Body of pancreas (tissue), 4 donors: Measurements from ENCODE around the gene PRKAA1.

Experiments
- CTCF ChIP-seq, 7 experiments: fragments of 450-650 bp in 4 of 7; fragments of 200-600 bp in 3 of 7; sonication (generic) in 3 of 7; IDR thresholded peaks; one replicate each; pipeline ENCODE4 v1.5.1; 2016 to 2019; ENCODE audit warnings: antibody characterized with exemption in 7 of 7
- POLR2A ChIP-seq, 3 donors: fragments of 450-650 bp; IDR thresholded peaks; one replicate each; pipeline ENCODE4 v1.6.1; 2016; ENCODE audit warnings: antibody characterized with exemption in 3 of 3, mild to moderate bottlenecking in 2 of 3

GRCh38 chr5:40778133-40778532 lies 20.0 kb downstream of the PRKAA1 start:
- TF ChIP-seq CTCF (IDR thresholded peaks at IDR 0.05), result no peak
- no peak for TF ChIP-seq POLR2A (IDR thresholded peaks at IDR 0.05)
